GM12878 (cell line): ENCODE measurements around the gene GNPTG. TPM values are rescaled to one million over a fixed set of nuclear protein-coding genes. Genes with fewer than 3 reads are reported as not detected.

ENCODE experiments used
- BCLAF1 ChIP-seq: fragments of 450-650 bp; IDR thresholded peaks from 2 replicates; pipeline ENCODE4 v1.6.1; 2017; ENCODE audit warnings: antibody characterized with exemption, mild to moderate bottlenecking, moderate library complexity
- CHD2 ChIP-seq: IDR thresholded peaks from 2 replicates; pipeline ENCODE4 v1.6.1; 2011; ENCODE audit warnings: low read depth, low read length, improper control_type of control experiment, borderline replicate concordance
- CHD4 ChIP-seq: fragments of 200-600 bp; sonication (generic); IDR thresholded peaks from 2 replicates; pipeline ENCODE4 v1.6.1; 2016; ENCODE audit warnings: mild to moderate bottlenecking
- ETV6 ChIP-seq, 2 experiments: fragments of 450-650 bp in 1 of 2; IDR thresholded peaks in 1 of 2; conservative IDR thresholded peaks in 1 of 2; 2 replicates each; pipeline ENCODE4 v1.6.1; 2014; ENCODE audit warnings: antibody characterized with exemption in 1 of 2, borderline replicate concordance in 1 of 2, low read depth in 1 of 2, mild to moderate bottlenecking in 1 of 2, moderate library complexity in 1 of 2
- GATAD2B ChIP-seq: fragments of 450-650 bp; conservative IDR thresholded peaks from 2 replicates; pipeline ENCODE4 v1.6.1; 2017; ENCODE audit warnings: low read depth, mild to moderate bottlenecking, moderate library complexity
- HDAC2 ChIP-seq: fragments of 200-600 bp; sonication (generic); IDR thresholded peaks from 2 replicates; pipeline ENCODE4 v1.6.1; 2017
- IKZF2 ChIP-seq, 2 experiments: fragments of 450-650 bp; IDR thresholded peaks; 2 replicates each; pipeline ENCODE4 v1.6.1; 2017; ENCODE audit warnings: mild to moderate bottlenecking in 2 of 2, moderate library complexity in 2 of 2
- JUND ChIP-seq: IDR thresholded peaks from 2 replicates; pipeline ENCODE4 v1.6.1; 2012; ENCODE audit warnings: low read depth, mild to moderate bottlenecking, low read length, improper control_type of control experiment, moderate library complexity
- LARP7 ChIP-seq: fragments of 450-650 bp; IDR thresholded peaks from 2 replicates; pipeline ENCODE4 v1.6.1; 2017; ENCODE audit warnings: mild to moderate bottlenecking
- NR2F1 ChIP-seq: fragments of 450-650 bp; conservative IDR thresholded peaks from 2 replicates; pipeline ENCODE4 v1.6.1; 2017; ENCODE audit warnings: mild to moderate bottlenecking
- PAX5 ChIP-seq: IDR thresholded peaks from 2 replicates; pipeline ENCODE4 v1.6.1; 2011; ENCODE audit warnings: low read depth, low read length, borderline replicate concordance
- POLR2AphosphoS2 ChIP-seq: IDR thresholded peaks from 2 replicates; pipeline ENCODE4 v1.6.1; 2011; ENCODE audit warnings: low read depth, mild to moderate bottlenecking, low read length, improper control_type of control experiment, moderate library complexity
- POU2F2 ChIP-seq: IDR thresholded peaks from 3 replicates; pipeline ENCODE4 v1.6.1; 2011; ENCODE audit warnings: low read depth, mild to moderate bottlenecking, low read length, borderline replicate concordance
- RELA ChIP-seq: fragments of 450-650 bp; IDR thresholded peaks from 2 replicates; pipeline ENCODE4 v1.8.0; 2014; ENCODE audit warnings: borderline replicate concordance; ENCODE audit not compliant: partially characterized antibody
- RFX5 ChIP-seq: IDR thresholded peaks from 2 replicates; pipeline ENCODE4 v1.6.1; 2011; ENCODE audit warnings: low read depth, low read length, improper control_type of control experiment
- SIN3A ChIP-seq: IDR thresholded peaks from 2 replicates; pipeline ENCODE4 v1.6.1; 2012; ENCODE audit warnings: low read depth, low read length, improper control_type of control experiment
- SMAD1 ChIP-seq: fragments of 450-650 bp; IDR thresholded peaks from 2 replicates; pipeline ENCODE4 v1.6.1; 2018; ENCODE audit warnings: mild to moderate bottlenecking, low read depth; ENCODE audit not compliant: partially characterized antibody
- SREBF2 ChIP-seq: IDR thresholded peaks from 2 replicates; pipeline ENCODE4 v1.6.1; 2012; ENCODE audit warnings: mild to moderate bottlenecking, low read length
- ZNF622 ChIP-seq: fragments of 450-650 bp; IDR thresholded peaks from 2 replicates; pipeline ENCODE4 v1.6.1; 2017; ENCODE audit warnings: mild to moderate bottlenecking, inconsistent platforms
- polyA plus RNA-seq, 11 experiments: library from polyadenylated mRNA; depleted of rRNA in 4 of 11; unstranded in 6 of 11; stranded (reverse) in 5 of 11; fragments of >200 nt; fragmentation: Nextera tagmentation in 4 of 11; fragmentation: Illumina TruSeq in 1 of 11; extraction: Ambion mirVana in 4 of 11; extraction: Trizol in 1 of 11; gene quantifications; 1 replicate in 1 of 11; 2 replicates in 10 of 11; pipeline versions ENCODE4 v1.2.1 to v1.2.3, GENCODE V29; 2011 to 2016; ENCODE audit warnings: inconsistent platforms in 2 of 11, missing spikeins in 2 of 11, low read depth in 1 of 11
- total RNA-seq, 4 experiments: library from RNA; depleted of rRNA in 3 of 4; stranded (reverse); fragments of >200 nt in 3 of 4; fragmentation: Illumina TruSeq in 1 of 4; extraction: Trizol in 1 of 4; gene quantifications; 2 replicates each; pipeline versions ENCODE4 v1.2.1 to v1.2.3, GENCODE V29; 2013 to 2021
- TF ChIP-seq, protein P1 (sequence below): fragments of 450-650 bp; IDR thresholded peaks from 2 replicates; pipeline ENCODE4 v1.6.1; 2018; ENCODE audit warnings: borderline replicate concordance, mild to moderate bottlenecking; ENCODE audit not compliant: partially characterized antibody
- TF ChIP-seq, protein P2 (sequence below): IDR thresholded peaks from 2 replicates; pipeline ENCODE4 v1.6.1; 2012; ENCODE audit warnings: low read depth, low read length, improper control_type of control experiment
- TF ChIP-seq, protein P3 (sequence below): fragments of 450-650 bp; IDR thresholded peaks from 2 replicates; pipeline ENCODE4 v1.6.1; 2017; ENCODE audit warnings: mild to moderate bottlenecking, low read depth, inconsistent platforms; ENCODE audit not compliant: poor library complexity, severe bottlenecking

The GNPTG gene
- total and polyA plus RNA-seq, 10 of the 15 experiments (the other 5 are each of a cell fraction or from before 2014, with no cell fraction given): 0.80 to 32.6 (median 20.9) TPM

DNA sequence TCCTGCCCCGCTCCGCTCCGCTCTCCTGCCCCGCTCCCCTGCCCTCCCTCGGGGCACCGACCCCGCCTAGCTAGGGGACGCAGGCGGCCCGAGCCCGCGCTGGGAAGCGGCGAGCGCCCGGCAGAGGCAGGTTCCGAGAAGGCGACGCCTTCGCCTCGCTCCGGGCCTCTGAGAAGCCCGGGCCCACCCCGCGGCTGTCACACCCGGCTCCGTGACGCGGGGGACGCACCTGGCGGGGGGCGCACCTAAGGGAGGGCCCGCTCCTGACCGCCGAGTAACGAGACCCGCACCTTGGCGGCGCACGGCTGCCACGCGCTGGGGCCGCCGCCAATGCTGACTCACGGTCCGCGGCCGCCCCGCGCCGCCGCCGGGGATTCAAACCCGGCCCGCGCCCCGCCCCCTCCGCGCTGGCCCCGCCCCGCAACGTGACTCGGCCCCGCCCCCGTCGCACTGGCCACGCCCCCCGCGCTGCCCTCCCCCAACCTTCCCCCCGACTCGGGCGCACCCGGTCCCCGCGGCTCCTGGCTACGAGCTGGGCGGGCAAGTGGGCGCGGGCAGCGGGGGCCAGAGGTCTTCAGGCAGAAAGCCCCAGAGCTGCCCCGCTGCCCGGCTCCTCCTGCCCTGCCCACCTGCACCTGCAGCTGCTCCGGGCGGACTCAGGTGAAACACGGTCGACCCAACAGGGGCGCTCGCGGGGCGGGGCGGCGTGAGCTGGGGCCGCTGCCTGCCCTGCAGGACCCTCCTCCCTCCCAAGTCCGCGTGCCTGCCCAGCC is 27.8 kb downstream of the GNPTG start (continued):
- TF ChIP-seq BCLAF1 (no peak), CHD4 (no peak), ZNF622 (no peak), NR2F1 (no peak), LARP7 (peak; percentile 36; the same call in 1 of the 2 replicates), RELA (no peak), PAX5 (no peak), GATAD2B (0 out of 2 replicates have a peak, but pooled peaks have one; percentile 14), ETV6 (conservative IDR thresholded peaks at IDR 0.05 in 1 of 2, IDR thresholded peaks at IDR 0.05 in 1 of 2; ENCODE audit: borderline replicate concordance in 1 of 2, low read depth in 1 of 2) (no peak), SMAD1 (no peak), CHD2 (no peak), SREBF2 (no peak), RFX5 (no peak), HDAC2 (no peak), JUND (0 out of 2 replicates have a peak, but pooled peaks have one; percentile 8), IKZF2 (IDR thresholded peaks at IDR 0.05) (no peak), POU2F2 (peak; percentile 9; the same call in 1 of the 3 replicates), SIN3A (no peak; the same call in none of the 2 replicates), POLR2AphosphoS2 (no peak)
- TF ChIP-seq, protein P1, sequence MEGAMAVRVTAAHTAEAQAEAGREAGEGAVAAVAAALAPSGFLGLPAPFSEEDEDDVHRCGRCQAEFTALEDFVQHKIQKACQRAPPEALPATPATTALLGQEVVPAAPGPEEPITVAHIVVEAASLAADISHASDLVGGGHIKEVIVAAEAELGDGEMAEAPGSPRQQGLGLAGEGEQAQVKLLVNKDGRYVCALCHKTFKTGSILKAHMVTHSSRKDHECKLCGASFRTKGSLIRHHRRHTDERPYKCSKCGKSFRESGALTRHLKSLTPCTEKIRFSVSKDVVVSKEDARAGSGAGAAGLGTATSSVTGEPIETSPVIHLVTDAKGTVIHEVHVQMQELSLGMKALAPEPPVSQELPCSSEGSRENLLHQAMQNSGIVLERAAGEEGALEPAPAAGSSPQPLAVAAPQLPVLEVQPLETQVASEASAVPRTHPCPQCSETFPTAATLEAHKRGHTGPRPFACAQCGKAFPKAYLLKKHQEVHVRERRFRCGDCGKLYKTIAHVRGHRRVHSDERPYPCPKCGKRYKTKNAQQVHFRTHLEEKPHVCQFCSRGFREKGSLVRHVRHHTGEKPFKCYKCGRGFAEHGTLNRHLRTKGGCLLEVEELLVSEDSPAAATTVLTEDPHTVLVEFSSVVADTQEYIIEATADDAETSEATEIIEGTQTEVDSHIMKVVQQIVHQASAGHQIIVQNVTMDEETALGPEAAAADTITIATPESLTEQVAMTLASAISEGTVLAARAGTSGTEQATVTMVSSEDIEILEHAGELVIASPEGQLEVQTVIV: no peak
- TF ChIP-seq, protein P2, sequence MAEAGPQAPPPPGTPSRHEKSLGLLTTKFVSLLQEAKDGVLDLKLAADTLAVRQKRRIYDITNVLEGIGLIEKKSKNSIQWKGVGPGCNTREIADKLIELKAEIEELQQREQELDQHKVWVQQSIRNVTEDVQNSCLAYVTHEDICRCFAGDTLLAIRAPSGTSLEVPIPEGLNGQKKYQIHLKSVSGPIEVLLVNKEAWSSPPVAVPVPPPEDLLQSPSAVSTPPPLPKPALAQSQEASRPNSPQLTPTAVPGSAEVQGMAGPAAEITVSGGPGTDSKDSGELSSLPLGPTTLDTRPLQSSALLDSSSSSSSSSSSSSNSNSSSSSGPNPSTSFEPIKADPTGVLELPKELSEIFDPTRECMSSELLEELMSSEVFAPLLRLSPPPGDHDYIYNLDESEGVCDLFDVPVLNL: peak; percentile 63
- TF ChIP-seq, protein P3, sequence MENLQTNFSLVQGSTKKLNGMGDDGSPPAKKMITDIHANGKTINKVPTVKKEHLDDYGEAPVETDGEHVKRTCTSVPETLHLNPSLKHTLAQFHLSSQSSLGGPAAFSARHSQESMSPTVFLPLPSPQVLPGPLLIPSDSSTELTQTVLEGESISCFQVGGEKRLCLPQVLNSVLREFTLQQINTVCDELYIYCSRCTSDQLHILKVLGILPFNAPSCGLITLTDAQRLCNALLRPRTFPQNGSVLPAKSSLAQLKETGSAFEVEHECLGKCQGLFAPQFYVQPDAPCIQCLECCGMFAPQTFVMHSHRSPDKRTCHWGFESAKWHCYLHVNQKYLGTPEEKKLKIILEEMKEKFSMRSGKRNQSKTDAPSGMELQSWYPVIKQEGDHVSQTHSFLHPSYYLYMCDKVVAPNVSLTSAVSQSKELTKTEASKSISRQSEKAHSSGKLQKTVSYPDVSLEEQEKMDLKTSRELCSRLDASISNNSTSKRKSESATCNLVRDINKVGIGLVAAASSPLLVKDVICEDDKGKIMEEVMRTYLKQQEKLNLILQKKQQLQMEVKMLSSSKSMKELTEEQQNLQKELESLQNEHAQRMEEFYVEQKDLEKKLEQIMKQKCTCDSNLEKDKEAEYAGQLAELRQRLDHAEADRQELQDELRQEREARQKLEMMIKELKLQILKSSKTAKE: no peak
